ENCODE results near the gene PER2. TPM values are rescaled to one million over a fixed set of nuclear protein-coding genes. Genes with fewer than 3 reads are reported as not detected.

The PER2 gene
- total RNA-seq, 4 donors from 2014 or later = 6.2 to 28.0 (median 12.0) TPM

- no peak overlapping the region for H3K27ac ChIP-seq
- H3K27me3 ChIP-seq = peaks cover 0 to 9% (median 0%) of the 10 kb centered on the region in 4 donors
- H3K4me1 ChIP-seq = peaks cover 0 to 23% (median 8%) of the 10 kb centered on the region in 3 donors
- 79 to 89% methylated on average over 10 to 13 of the region's 21 CpGs for WGBS, 2 donors
- no peak for TF ChIP-seq CTCF (IDR thresholded peaks at IDR 0.05)
- no peak for TF ChIP-seq POLR2A (IDR thresholded peaks at IDR 0.05)
- DNase-seq = no peak
- H3K4me3 ChIP-seq = no peak overlapping the region
- H3K9me3 ChIP-seq = no peaks in the 10 kb centered on the region
- intact Hi-C loops (cut with DNase I) = no loop called here
- no peaks in the 10 kb centered on the region for H3K36me3 ChIP-seq
These were observed 7.0 kb upstream of the PER2 start for GRCh38 chr2:238295144-238296112.

- no peak for DNase-seq
- Histone ChIP-seq H3K9me3 (no peaks in the 10 kb centered on the region), H3K27ac (no peak overlapping the region), H3K4me1 (peaks cover 3 to 23% (median 13%) of the 10 kb centered on the region in 3 donors), H3K27me3 (peaks cover 0 to 9% (median 0%) of the 10 kb centered on the region in 4 donors), H3K36me3 (no peaks in the 10 kb centered on the region), H3K4me3 (no peak overlapping the region)
- intact Hi-C loops (cut with DNase I) = no loop called here
- WGBS, 2 donors = 73 to 87% methylated on average over 6 to 13 of the region's 17 CpGs
- TF ChIP-seq POLR2A (IDR thresholded peaks at IDR 0.05) (no peak), CTCF (IDR thresholded peaks at IDR 0.05) (no peak)
These were observed 6.2 kb upstream of the PER2 start for GRCh38 chr2:238294393-238295143.

- Histone ChIP-seq H3K9me3 (no peaks in the 10 kb centered on the region), H3K27me3 (peaks cover 0 to 9% (median 0%) of the 10 kb centered on the region in 4 donors), H3K27ac (no peak overlapping the region), H3K4me3 (no peak overlapping the region), H3K36me3 (no peaks in the 10 kb centered on the region), H3K4me1 (peaks cover 8 to 27% (median 17%) of the 10 kb centered on the region in 3 donors)
- no peak for TF ChIP-seq CTCF (IDR thresholded peaks at IDR 0.05)
- TF ChIP-seq POLR2A (IDR thresholded peaks at IDR 0.05) = no peak
- intact Hi-C loops (cut with DNase I) = no loop called here
- DNase-seq = no peak
- 88 to 100% methylated on average over 1 to 4 of the region's 9 CpGs for WGBS, 2 donors
These were observed 5.6 kb upstream of the PER2 start for GRCh38 chr2:238294046-238294392.

- intact Hi-C loops (cut with DNase I) = no loop called here
- H3K4me1 ChIP-seq = peaks cover 21 to 42% (median 26%) of the 10 kb centered on the region in 3 donors
- H3K27ac ChIP-seq = peak overlapping the region; percentile 80 to 98 (median 96)
These were observed 3.3 kb upstream of the PER2 start for GRCh38 chr2:238291550-238292281.

More at GRCh38 chr2:238291550-238292281, 3.3 kb upstream of the PER2 start:
- H3K9me3 ChIP-seq = no peaks in the 10 kb centered on the region
- no peak for DNase-seq
- H3K4me3 ChIP-seq = no peak overlapping the region
- TF ChIP-seq POLR2A (IDR thresholded peaks at IDR 0.05) = no peak
- no peak for TF ChIP-seq CTCF (IDR thresholded peaks at IDR 0.05)
- WGBS, 2 donors = 71 to 84% methylated on average over 2 to 4 of the region's 8 CpGs
- H3K27me3 ChIP-seq = peaks cover 0 to under 1% (median 0%) of the 10 kb centered on the region in 4 donors
- H3K36me3 ChIP-seq = no peaks in the 10 kb centered on the region

Measured in esophagus squamous epithelium (tissue), 5 donors.